Measurements from ENCODE around the gene TMEM176A. TPM values are rescaled to one million over a fixed set of nuclear protein-coding genes. Genes with fewer than 3 reads are reported as not detected.

The TMEM176A gene
- polyA plus RNA-seq, 3 donors = 14.1 to 285 (median 129) TPM

- Histone ChIP-seq H3K4me2 (replicated peaks; ENCODE audit: extremely low read depth, low read length, poor library complexity, severe bottlenecking) (no peak overlapping the region), H3K79me2 (ENCODE audit: insufficient read depth, low read length) (no peaks in the 10 kb centered on the region), H3K9ac (ENCODE audit: insufficient read depth, low read length, poor library complexity, severe bottlenecking) (no peak overlapping the region), H3K4me1 (ENCODE audit: control insufficient read depth in 1 of 2, insufficient read depth in 2 of 2, low read length in 2 of 2) (peaks cover 4 to 13% of the 10 kb centered on the region in 2 donors), H2AFZ (ENCODE audit: insufficient read depth, low read depth, low read length, poor library complexity, severe bottlenecking) (no peak overlapping the region), H4K20me1 (ENCODE audit: insufficient read depth, low read length) (no peaks in the 10 kb centered on the region), H3K27ac (ENCODE audit: low read depth in 1 of 2, low read length in 2 of 2) (no peak overlapping the region), H3K27me3 (ENCODE audit: control insufficient read depth in 2 of 2, insufficient read depth in 2 of 2, low read length in 2 of 2) (no peaks in the 10 kb centered on the region), H3K9me3 (replicated peaks in 1 of 2; ENCODE audit: control insufficient read depth in 1 of 2, insufficient read depth in 1 of 2, low read length in 2 of 2) (peaks cover 0 to 7% of the 10 kb centered on the region in 2 donors), H3K4me3 (replicated peaks in 1 of 3; ENCODE audit: low read depth in 2 of 3, low read length in 3 of 3) (no peak overlapping the region), H3K36me3 (replicated peaks in 1 of 2; ENCODE audit: control insufficient read depth in 1 of 2, insufficient read depth in 2 of 2, low read length in 2 of 2) (no peaks in the 10 kb centered on the region)
- 92% methylated on average over 12 of the region's 14 CpGs for WGBS (ENCODE audit: insufficient coverage)
- no peak for TF ChIP-seq CTCF (IDR thresholded peaks at IDR 0.05)
- H3K36me3 Mint-ChIP-seq = no peaks in the 10 kb centered on the region
- peaks cover 0 to 5% (median 2%) of the 10 kb centered on the region in 7 donors for H3K9me3 Mint-ChIP-seq
- peaks cover 17% of the 10 kb centered on the region for H3K4me1 Mint-ChIP-seq
- H3K4me3 Mint-ChIP-seq = no peak overlapping the region
- peaks cover 0 to 7% (median 6%) of the 10 kb centered on the region in 3 donors for H3K27me3 Mint-ChIP-seq (ENCODE audit: low read depth in 3 of 3)
- intact Hi-C loops (cut with micrococcal nuclease) = no loop called here
- DNase-seq = no peak
- peak overlapping the region in 1 of 7 donors; percentile 12 for H3K27ac Mint-ChIP-seq
These were observed 45.9 kb downstream of the TMEM176A start for GRCh38 chr7:150846291-150847115.

- H3K27me3 ChIP-seq (ENCODE audit: control insufficient read depth in 2 of 2, insufficient read depth in 2 of 2, low read length in 2 of 2) = no peaks in the 10 kb centered on the region
- H3K27ac ChIP-seq (ENCODE audit: low read depth in 1 of 2, low read length in 2 of 2) = no peak overlapping the region
- intact Hi-C loops (cut with micrococcal nuclease) = no loop called here
- TF ChIP-seq CTCF (IDR thresholded peaks at IDR 0.05) = no peak
- Mint-ChIP-seq H3K27ac (peak overlapping the region in 1 of 7 donors; percentile 64), H3K9me3 (peaks cover 0 to 3% (median 0%) of the 10 kb centered on the region in 7 donors), H3K27me3 (ENCODE audit: low read depth in 3 of 3) (peaks cover 2 to 12% (median 3%) of the 10 kb centered on the region in 3 donors), H3K4me1 (peaks cover 27% of the 10 kb centered on the region), H3K4me3 (no peak overlapping the region), H3K36me3 (no peaks in the 10 kb centered on the region)
- no peaks in the 10 kb centered on the region for H4K20me1 ChIP-seq (ENCODE audit: insufficient read depth, low read length)
- H3K9ac ChIP-seq (ENCODE audit: insufficient read depth, low read length, poor library complexity, severe bottlenecking) = no peak overlapping the region
- no peak overlapping the region for H2AFZ ChIP-seq (ENCODE audit: insufficient read depth, low read depth, low read length, poor library complexity, severe bottlenecking)
- H3K36me3 ChIP-seq (replicated peaks in 1 of 2; ENCODE audit: control insufficient read depth in 1 of 2, insufficient read depth in 2 of 2, low read length in 2 of 2) = no peaks in the 10 kb centered on the region
- no peak overlapping the region for H3K4me3 ChIP-seq (replicated peaks in 1 of 3; ENCODE audit: low read depth in 2 of 3, low read length in 3 of 3)
- peaks cover 0 to 1% of the 10 kb centered on the region in 2 donors for H3K9me3 ChIP-seq (replicated peaks in 1 of 2; ENCODE audit: control insufficient read depth in 1 of 2, insufficient read depth in 1 of 2, low read length in 2 of 2)
- peaks cover 12 to 23% of the 10 kb centered on the region in 2 donors for H3K4me1 ChIP-seq (ENCODE audit: control insufficient read depth in 1 of 2, insufficient read depth in 2 of 2, low read length in 2 of 2)
- 82% methylated on average over 3 of the region's 5 CpGs for WGBS (ENCODE audit: insufficient coverage)
- H3K79me2 ChIP-seq (ENCODE audit: insufficient read depth, low read length) = no peaks in the 10 kb centered on the region
- H3K4me2 ChIP-seq (replicated peaks; ENCODE audit: extremely low read depth, low read length, poor library complexity, severe bottlenecking) = no peak overlapping the region
- no peak for DNase-seq
These were observed 47.0 kb downstream of the TMEM176A start for GRCh38 chr7:150847536-150847935.

Measured in CD14-positive monocyte (primary cell).